Progenitor cell of endocrine pancreas (in vitro differentiated cells): ENCODE results near the gene ANAPC15. TPM values are rescaled to one million over a fixed set of nuclear protein-coding genes. Genes with fewer than 3 reads are reported as not detected.
A peak's percentile ranks its signal among the peaks of the same experiment; 100 is the strongest.

Experiments
- DNase-seq: peaks from one replicate; pipeline ENCODE4 v3.0.0; 2021; ENCODE audit warnings: low spot score; ENCODE audit not compliant: unreplicated experiment
- H3K27ac Mint-ChIP-seq: 2 replicates; pipeline ENCODE4 v1.8.0; 2021; ENCODE audit warnings: mild to moderate bottlenecking, moderate library complexity, mixed read lengths
- H3K27me3 Mint-ChIP-seq: 2 replicates; pipeline ENCODE4 v1.8.0; 2021; ENCODE audit warnings: mixed read lengths
- H3K36me3 Mint-ChIP-seq: 2 replicates; pipeline ENCODE4 v1.8.0; 2022; ENCODE audit warnings: mixed read lengths; ENCODE audit not compliant: insufficient read depth
- H3K4me1 Mint-ChIP-seq: 2 replicates; pipeline ENCODE4 v1.8.0; 2021; ENCODE audit warnings: low read depth, mixed read lengths
- H3K4me3 Mint-ChIP-seq: 2 replicates; pipeline ENCODE4 v1.8.0; 2021; ENCODE audit warnings: low read depth, mild to moderate bottlenecking, moderate library complexity, mixed read lengths
- H3K9me3 Mint-ChIP-seq: 2 replicates; pipeline ENCODE4 v1.8.0; 2021; ENCODE audit warnings: low read depth, mixed read lengths
- CTCF ChIP-seq: fragments of 200-600 bp; sonication (generic); IDR thresholded peaks from one replicate; pipeline ENCODE4 v1.5.0; 2021; ENCODE audit warnings: antibody characterized with exemption, mild to moderate bottlenecking; ENCODE audit not compliant: unreplicated experiment
- total RNA-seq: library from RNA; stranded (reverse); gene quantifications from 2 replicates; pipeline ENCODE4 v1.2.1, GENCODE V29; 2021

Gene ANAPC15
- total RNA-seq, 1 donor from 2014 or later, result 61.3 TPM

- no peak for TF ChIP-seq CTCF
- Mint-ChIP-seq H3K4me1 (peaks cover 24% of the 10 kb centered on the region), H3K9me3 (no peaks in the 10 kb centered on the region), H3K36me3 (peaks cover 4% of the 10 kb centered on the region), H3K4me3 (no peak within 1 kb of the TSS), H3K27ac (peak within 1 kb of the TSS; percentile 68), H3K27me3 (no peaks in the 10 kb centered on the region)
- DNase-seq, result no peak
These were observed 6.6 kb downstream of the ANAPC15 start, which contains the start of gene TOMT for GRCh38 chr11:72105888-72106287. Gene TOMT (plus strand): TSS chr11:72105924. CDS start chr11:72105952, 28 bp downstream.

GRCh38 chr11:72103754-72104167, 8.7 kb downstream of the ANAPC15 start:
- H3K9me3 Mint-ChIP-seq, result no peaks in the 10 kb centered on the region
- peak; percentile 9 for TF ChIP-seq CTCF

GRCh38 chr11:72102946-72103753, 9.3 kb downstream of the ANAPC15 start, which contains the start of gene LAMTOR1:
Gene LAMTOR1 (minus strand): TSS chr11:72103297. CDS start chr11:72103224, 73 bp downstream.
- peaks cover 28% of the 10 kb centered on the region for H3K4me1 Mint-ChIP-seq
- H3K4me3 Mint-ChIP-seq, result peak within 1 kb of the TSS; percentile 91
- peak; percentile 96 for DNase-seq
- H3K36me3 Mint-ChIP-seq, result peaks cover 5% of the 10 kb centered on the region
- H3K27me3 Mint-ChIP-seq, result no peaks in the 10 kb centered on the region
- peak; percentile 51 for TF ChIP-seq CTCF
- H3K9me3 Mint-ChIP-seq, result no peaks in the 10 kb centered on the region
- peak within 1 kb of the TSS; percentile 98 for H3K27ac Mint-ChIP-seq

More at GRCh38 chr11:72103754-72104167, 8.7 kb downstream of the ANAPC15 start:
- peaks cover 5% of the 10 kb centered on the region for H3K36me3 Mint-ChIP-seq
- H3K4me1 Mint-ChIP-seq, result peaks cover 28% of the 10 kb centered on the region
- H3K27me3 Mint-ChIP-seq, result no peaks in the 10 kb centered on the region
- peak overlapping the region; percentile 91 for H3K4me3 Mint-ChIP-seq
- peak overlapping the region; percentile 98 for H3K27ac Mint-ChIP-seq
- no peak for DNase-seq

GRCh38 chr11:72102631-72102945, 9.9 kb downstream of the ANAPC15 start:
- Mint-ChIP-seq H3K9me3 (no peaks in the 10 kb centered on the region), H3K27ac (peak overlapping the region; percentile 98), H3K4me3 (peak overlapping the region; percentile 91), H3K36me3 (peaks cover 6% of the 10 kb centered on the region), H3K27me3 (no peaks in the 10 kb centered on the region), H3K4me1 (peaks cover 28% of the 10 kb centered on the region)
- no peak for TF ChIP-seq CTCF
- no peak for DNase-seq

- Mint-ChIP-seq H3K4me3 (peak overlapping the region; percentile 91), H3K4me1 (peaks cover 28% of the 10 kb centered on the region), H3K36me3 (peaks cover 7% of the 10 kb centered on the region), H3K9me3 (no peaks in the 10 kb centered on the region), H3K27me3 (no peaks in the 10 kb centered on the region), H3K27ac (peak overlapping the region; percentile 98)
- TF ChIP-seq CTCF, result no peak
- DNase-seq, result no peak
These were observed 10.3 kb downstream of the ANAPC15 start for GRCh38 chr11:72102162-72102561.
